Choroid plexus epithelial cell (primary cell): Measurements from ENCODE around the gene BTBD9.

ENCODE experiments used
- DNase-seq: peaks from one replicate; pipeline ENCODE4 v3.0.0-alpha.2; 2010; ENCODE audit warnings: low read depth
- H3K4me3 ChIP-seq: 2 replicates; pipeline ENCODE4 v1.5.1; 2011; ENCODE audit warnings: low read depth, mild to moderate bottlenecking, control low read depth, low read length, moderate library complexity
- CTCF ChIP-seq: conservative IDR thresholded peaks from 2 replicates; pipeline ENCODE4 v1.5.1; 2011; ENCODE audit warnings: low read depth, mild to moderate bottlenecking, control low read depth, inconsistent platforms, low read length, moderate library complexity

BTBD9 gene

GRCh38 chr6:38543022-38543421 lies 96.7 kb downstream of the BTBD9 start:
- no peak overlapping the region for H3K4me3 ChIP-seq
- no peak for DNase-seq
- TF ChIP-seq CTCF, result no peak

DNA sequence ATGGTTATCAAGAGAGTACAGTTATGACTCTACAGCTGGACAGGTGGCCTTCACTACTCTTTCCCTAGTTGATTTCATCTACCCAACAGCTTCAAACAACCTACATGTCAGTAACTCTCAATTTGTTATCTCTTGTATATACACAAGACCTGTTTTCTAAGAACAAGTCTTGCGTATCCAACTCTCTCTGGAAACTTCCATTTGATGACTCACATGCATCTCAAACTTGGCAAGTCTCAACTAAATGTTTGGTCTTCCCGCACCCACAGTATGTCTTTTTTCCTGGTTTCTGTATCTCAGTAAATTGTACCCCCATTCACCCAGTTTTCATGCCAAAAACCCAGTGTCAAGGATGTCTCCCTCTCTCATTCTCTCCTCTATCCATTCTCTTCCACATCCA lies 97.7 kb downstream of the BTBD9 start:
- H3K4me3 ChIP-seq, result no peak overlapping the region
- DNase-seq, result peak; percentile 87
- no peak for TF ChIP-seq CTCF

- DNase-seq, result no peak
Measured at GRCh38 chr6:38533064-38533463, 106.7 kb downstream of the BTBD9 start.

GRCh38 chr6:38531134-38531533 lies 108.6 kb downstream of the BTBD9 start:
- DNase-seq, result no peak
- TF ChIP-seq CTCF, result no peak
- no peak overlapping the region for H3K4me3 ChIP-seq

More at GRCh38 chr6:38533064-38533463, 106.7 kb downstream of the BTBD9 start:
- TF ChIP-seq CTCF, result no peak
- no peak overlapping the region for H3K4me3 ChIP-seq

GRCh38 chr6:38528196-38528965 lies 111.3 kb downstream of the BTBD9 start:
- no peak overlapping the region for H3K4me3 ChIP-seq
- peak; percentile 87 for DNase-seq
- TF ChIP-seq CTCF, result no peak

GRCh38 chr6:38527371-38527770 lies 112.4 kb downstream of the BTBD9 start:
- no peak overlapping the region for H3K4me3 ChIP-seq
- no peak for DNase-seq
- no peak for TF ChIP-seq CTCF

- no peak for DNase-seq
- TF ChIP-seq CTCF, result no peak
- H3K4me3 ChIP-seq, result no peak overlapping the region
Measured at GRCh38 chr6:38525888-38526287, 113.8 kb downstream of the BTBD9 start.
